ENCODE results near the gene PIP5K1C.

The PIP5K1C gene

GRCh38 chr19:3682741-3683404 lies 17.4 kb downstream of the PIP5K1C start:
- peaks cover 11% of the 10 kb centered on the region for H3K4me1 ChIP-seq (ENCODE audit: control insufficient read depth, insufficient read depth, low read length)
- no peak overlapping the region for H3K9ac ChIP-seq (ENCODE audit: low read length)
- H3K27me3 ChIP-seq (replicated peaks; ENCODE audit: control insufficient read depth, insufficient read depth, low read length): no peaks in the 10 kb centered on the region
- no peak for DNase-seq (ENCODE audit: low read depth)
- peaks cover 6% of the 10 kb centered on the region for H3K9me3 ChIP-seq (ENCODE audit: control insufficient read depth, low read length)
- peaks cover 8% of the 10 kb centered on the region for H3K36me3 ChIP-seq (ENCODE audit: control insufficient read depth, insufficient read depth, low read length, severe bottlenecking)
- H3K4me3 ChIP-seq (ENCODE audit: low read length): no peak overlapping the region

- Histone ChIP-seq H3K9ac (ENCODE audit: low read length) (no peak overlapping the region), H3K9me3 (ENCODE audit: control insufficient read depth, low read length) (peaks cover 6% of the 10 kb centered on the region), H3K27me3 (replicated peaks; ENCODE audit: control insufficient read depth, insufficient read depth, low read length) (no peaks in the 10 kb centered on the region), H3K4me1 (ENCODE audit: control insufficient read depth, insufficient read depth, low read length) (peaks cover 9% of the 10 kb centered on the region), H3K36me3 (ENCODE audit: control insufficient read depth, insufficient read depth, low read length, severe bottlenecking) (peaks cover 8% of the 10 kb centered on the region), H3K4me3 (ENCODE audit: low read length) (no peak overlapping the region)
- DNase-seq (ENCODE audit: low read depth): no peak
Measured at GRCh38 chr19:3682286-3682685, 18.0 kb downstream of the PIP5K1C start.

GRCh38 chr19:3680939-3681338 lies 19.3 kb downstream of the PIP5K1C start:
- H3K9me3 ChIP-seq (ENCODE audit: control insufficient read depth, low read length): peaks cover 6% of the 10 kb centered on the region
- H3K4me3 ChIP-seq (ENCODE audit: low read length): no peak overlapping the region
- H3K27me3 ChIP-seq (replicated peaks; ENCODE audit: control insufficient read depth, insufficient read depth, low read length): no peaks in the 10 kb centered on the region
- H3K4me1 ChIP-seq (ENCODE audit: control insufficient read depth, insufficient read depth, low read length): peaks cover 5% of the 10 kb centered on the region
- no peak for DNase-seq (ENCODE audit: low read depth)
- H3K36me3 ChIP-seq (ENCODE audit: control insufficient read depth, insufficient read depth, low read length, severe bottlenecking): peaks cover 8% of the 10 kb centered on the region
- no peak overlapping the region for H3K9ac ChIP-seq (ENCODE audit: low read length)

- no peak for DNase-seq (ENCODE audit: low read depth)
- Histone ChIP-seq H3K36me3 (ENCODE audit: control insufficient read depth, insufficient read depth, low read length, severe bottlenecking) (peaks cover 9% of the 10 kb centered on the region), H3K9me3 (ENCODE audit: control insufficient read depth, low read length) (peaks cover 6% of the 10 kb centered on the region), H3K4me3 (ENCODE audit: low read length) (no peak overlapping the region), H3K27me3 (replicated peaks; ENCODE audit: control insufficient read depth, insufficient read depth, low read length) (no peaks in the 10 kb centered on the region), H3K9ac (ENCODE audit: low read length) (no peak overlapping the region), H3K4me1 (ENCODE audit: control insufficient read depth, insufficient read depth, low read length) (peaks cover 5% of the 10 kb centered on the region)
Measured at GRCh38 chr19:3679581-3679980, 20.7 kb downstream of the PIP5K1C start.

- peaks cover 1% of the 10 kb centered on the region for H3K9me3 ChIP-seq (ENCODE audit: control insufficient read depth, low read length)
- DNase-seq (ENCODE audit: low read depth): no peak
- no peak overlapping the region for H3K9ac ChIP-seq (ENCODE audit: low read length)
- H3K27me3 ChIP-seq (replicated peaks; ENCODE audit: control insufficient read depth, insufficient read depth, low read length): no peaks in the 10 kb centered on the region
- peaks cover 5% of the 10 kb centered on the region for H3K36me3 ChIP-seq (ENCODE audit: control insufficient read depth, insufficient read depth, low read length, severe bottlenecking)
- peaks cover 5% of the 10 kb centered on the region for H3K4me1 ChIP-seq (ENCODE audit: control insufficient read depth, insufficient read depth, low read length)
- H3K4me3 ChIP-seq (ENCODE audit: low read length): no peak overlapping the region
Measured at GRCh38 chr19:3679138-3679537, 21.1 kb downstream of the PIP5K1C start.

GRCh38 chr19:3678188-3678587 lies 22.1 kb downstream of the PIP5K1C start:
- H3K27me3 ChIP-seq (replicated peaks; ENCODE audit: control insufficient read depth, insufficient read depth, low read length): no peaks in the 10 kb centered on the region
- no peaks in the 10 kb centered on the region for H3K9me3 ChIP-seq (ENCODE audit: control insufficient read depth, low read length)
- H3K4me3 ChIP-seq (ENCODE audit: low read length): no peak overlapping the region
- no peak for DNase-seq (ENCODE audit: low read depth)
- H3K36me3 ChIP-seq (ENCODE audit: control insufficient read depth, insufficient read depth, low read length, severe bottlenecking): peaks cover 2% of the 10 kb centered on the region
- peaks cover 4% of the 10 kb centered on the region for H3K4me1 ChIP-seq (ENCODE audit: control insufficient read depth, insufficient read depth, low read length)
- no peak overlapping the region for H3K9ac ChIP-seq (ENCODE audit: low read length)

GRCh38 chr19:3674784-3675543 lies 25.3 kb downstream of the PIP5K1C start:
- H3K9ac ChIP-seq (ENCODE audit: low read length): no peak overlapping the region
- DNase-seq (ENCODE audit: low read depth): no peak
- peaks cover 2% of the 10 kb centered on the region for H3K36me3 ChIP-seq (ENCODE audit: control insufficient read depth, insufficient read depth, low read length, severe bottlenecking)
- no peak overlapping the region for H3K4me3 ChIP-seq (ENCODE audit: low read length)
- peaks cover 19% of the 10 kb centered on the region for H3K4me1 ChIP-seq (ENCODE audit: control insufficient read depth, insufficient read depth, low read length)
- H3K9me3 ChIP-seq (ENCODE audit: control insufficient read depth, low read length): no peaks in the 10 kb centered on the region
- H3K27me3 ChIP-seq (replicated peaks; ENCODE audit: control insufficient read depth, insufficient read depth, low read length): no peaks in the 10 kb centered on the region

- no peaks in the 10 kb centered on the region for H3K27me3 ChIP-seq (replicated peaks; ENCODE audit: control insufficient read depth, insufficient read depth, low read length)
- no peak overlapping the region for H3K9ac ChIP-seq (ENCODE audit: low read length)
- peaks cover 2% of the 10 kb centered on the region for H3K36me3 ChIP-seq (ENCODE audit: control insufficient read depth, insufficient read depth, low read length, severe bottlenecking)
- peaks cover 19% of the 10 kb centered on the region for H3K4me1 ChIP-seq (ENCODE audit: control insufficient read depth, insufficient read depth, low read length)
- DNase-seq (ENCODE audit: low read depth): no peak
- no peaks in the 10 kb centered on the region for H3K9me3 ChIP-seq (ENCODE audit: control insufficient read depth, low read length)
- H3K4me3 ChIP-seq (ENCODE audit: low read length): no peak overlapping the region
Measured at GRCh38 chr19:3673506-3674439, 26.5 kb downstream of the PIP5K1C start.

GRCh38 chr19:3672993-3673392 lies 27.3 kb downstream of the PIP5K1C start:
- peaks cover 19% of the 10 kb centered on the region for H3K4me1 ChIP-seq (ENCODE audit: control insufficient read depth, insufficient read depth, low read length)

GRCh38 chr19:3672575-3672948 lies 27.7 kb downstream of the PIP5K1C start:
- DNase-seq (ENCODE audit: low read depth): no peak
- no peaks in the 10 kb centered on the region for H3K9me3 ChIP-seq (ENCODE audit: control insufficient read depth, low read length)
- H3K27me3 ChIP-seq (replicated peaks; ENCODE audit: control insufficient read depth, insufficient read depth, low read length): no peaks in the 10 kb centered on the region
- H3K4me3 ChIP-seq (ENCODE audit: low read length): no peak overlapping the region
- no peak overlapping the region for H3K9ac ChIP-seq (ENCODE audit: low read length)
- H3K36me3 ChIP-seq (ENCODE audit: control insufficient read depth, insufficient read depth, low read length, severe bottlenecking): peaks cover 2% of the 10 kb centered on the region
- H3K4me1 ChIP-seq (ENCODE audit: control insufficient read depth, insufficient read depth, low read length): peaks cover 19% of the 10 kb centered on the region

More at GRCh38 chr19:3672993-3673392, 27.3 kb downstream of the PIP5K1C start:
- Histone ChIP-seq H3K9ac (ENCODE audit: low read length) (no peak overlapping the region), H3K36me3 (ENCODE audit: control insufficient read depth, insufficient read depth, low read length, severe bottlenecking) (peaks cover 2% of the 10 kb centered on the region), H3K9me3 (ENCODE audit: control insufficient read depth, low read length) (no peaks in the 10 kb centered on the region), H3K4me3 (ENCODE audit: low read length) (no peak overlapping the region), H3K27me3 (replicated peaks; ENCODE audit: control insufficient read depth, insufficient read depth, low read length) (no peaks in the 10 kb centered on the region)
- DNase-seq (ENCODE audit: low read depth): no peak

Measured in adipocyte (in vitro differentiated cells).